GM19023 (cell line): Measurements from ENCODE around the gene MGRN1.
"Not testable (repeated sequence)": the region's sequence is repeated elsewhere in the genome, so short reads cannot be mapped to it uniquely, and the experiment has no call there.

Experiments
- ATAC-seq: cut with Tn5 transposase; IDR thresholded peaks from one replicate; pipeline ENCODE4 v1.9.1; 2021; ENCODE audit warnings: mild to moderate bottlenecking, moderate library complexity; ENCODE audit not compliant: unreplicated experiment

MGRN1 gene

GRCh38 chr16:4723071-4723767, 98.6 kb downstream of the MGRN1 start:
- no peak for ATAC-seq

GRCh38 chr16:4724661-4725270, 100.1 kb downstream of the MGRN1 start:
- no peak for ATAC-seq

- ATAC-seq: no peak
Measured at GRCh38 chr16:4726616-4727015, 102.0 kb downstream of the MGRN1 start.

- ATAC-seq: no peak
Measured at GRCh38 chr16:4728676-4729075, 104.0 kb downstream of the MGRN1 start.

- no peak for ATAC-seq
Measured at GRCh38 chr16:4729876-4730275, 105.2 kb downstream of the MGRN1 start.

- ATAC-seq: no peak
Measured at GRCh38 chr16:4733211-4733742, 108.7 kb downstream of the MGRN1 start.

GRCh38 chr16:4733747-4734062, 109.1 kb downstream of the MGRN1 start:
- no peak for ATAC-seq

GRCh38 chr16:4734063-4734729, 109.6 kb downstream of the MGRN1 start, which contains the start of the genes ANKS3 and DNAAF8:
Gene ANKS3 (minus strand): TSS chr16:4734271. CDS start chr16:4730149, 4,122 bp downstream.
Gene DNAAF8 (plus strand): TSS chr16:4734537. CDS start chr16:4736515, 1,978 bp downstream.
- ATAC-seq: peak; percentile 76

- ATAC-seq: peak; percentile 71
Measured at GRCh38 chr16:4734730-4735535, 110.3 kb downstream of the MGRN1 start.

GRCh38 chr16:4736546-4736945, 111.9 kb downstream of the MGRN1 start:
- ATAC-seq: no peak

- ATAC-seq: no peak
Measured at GRCh38 chr16:4737545-4737944, 112.9 kb downstream of the MGRN1 start.

GRCh38 chr16:4738370-4738769, 113.7 kb downstream of the MGRN1 start:
- not testable (repeated sequence) for ATAC-seq
